WTC11 (cell line): ENCODE data around the gene AGBL5. TPM values are rescaled to one million over a fixed set of nuclear protein-coding genes. Genes with fewer than 3 reads are reported as not detected.

Experiments
- ATAC-seq: fragments of 200-7000 bp; cut with Tn5 transposase; 2 replicates; pipeline ENCODE4 v1.10.0; 2021; ENCODE audit warnings: mild to moderate bottlenecking, moderate library complexity
- CTCF ChIA-PET: fragments of 300-600 bp; sonication (Branson Sonifier 250); formaldehyde crosslinking; loops from one replicate; lab custom pipeline; 2021; ENCODE audit warnings: antibody characterized with exemption; lab: Charles Lee
- POLR2A ChIA-PET: fragments of 350-600 bp; sonication (Branson Sonifier 250); formaldehyde crosslinking; loops from one replicate; lab custom pipeline; 2021; ENCODE audit warnings: antibody characterized with exemption; lab: Charles Lee
- DNase-seq: peaks from one replicate; pipeline ENCODE4 v3.0.0; 2021; ENCODE audit warnings: low spot score
- H3K27ac Mint-ChIP-seq: 2 replicates; pipeline ENCODE4 v1.8.0; 2021; ENCODE audit warnings: mixed read lengths
- H3K27me3 Mint-ChIP-seq: 2 replicates; pipeline ENCODE4 v1.8.0; 2021; ENCODE audit warnings: low read depth, mild to moderate bottlenecking, moderate library complexity, mixed read lengths
- H3K36me3 Mint-ChIP-seq: 2 replicates; pipeline ENCODE4 v1.8.0; 2021; ENCODE audit warnings: mixed read lengths
- H3K4me1 Mint-ChIP-seq: 2 replicates; pipeline ENCODE4 v1.8.0; 2022; ENCODE audit warnings: mixed read lengths
- H3K4me3 Mint-ChIP-seq: 2 replicates; pipeline ENCODE4 v1.8.0; 2021; ENCODE audit warnings: mild to moderate bottlenecking, moderate library complexity, mixed read lengths
- H3K9me3 Mint-ChIP-seq: 2 replicates; pipeline ENCODE4 v1.8.0; 2021; ENCODE audit warnings: mixed read lengths
- CREM ChIP-seq: sonication (generic); formaldehyde crosslinking; IDR thresholded peaks from 2 replicates; pipeline ENCODE4 v1.8.1; 2022; ENCODE audit warnings: mild to moderate bottlenecking, missing genetic modification reagents, moderate library complexity
- GABPB1 ChIP-seq: sonication (generic); formaldehyde crosslinking; IDR thresholded peaks from 2 replicates; pipeline ENCODE4 v1.8.1; 2023; ENCODE audit warnings: mild to moderate bottlenecking, missing genetic modification reagents
- GRHL2 ChIP-seq: fragments of 250-450 bp; sonication (Bioruptor Pico); IDR thresholded peaks from 2 replicates; pipeline ENCODE4 v1.8.0; 2022; ENCODE audit warnings: mild to moderate bottlenecking, moderate library complexity; ENCODE audit not compliant: insufficient replicate concordance, severe bottlenecking
- JUN ChIP-seq: sonication (generic); formaldehyde crosslinking; IDR thresholded peaks from 2 replicates; pipeline ENCODE4 v1.8.0; 2023; ENCODE audit warnings: mild to moderate bottlenecking, missing genetic modification reagents
- RELA ChIP-seq: sonication (generic); formaldehyde crosslinking; IDR thresholded peaks from 2 replicates; pipeline ENCODE4 v1.8.1; 2022; ENCODE audit warnings: missing genetic modification reagents, mild to moderate bottlenecking, borderline replicate concordance
- SMAD3 ChIP-seq: sonication (generic); formaldehyde crosslinking; IDR thresholded peaks from 2 replicates; pipeline ENCODE4 v1.8.0; 2022; ENCODE audit warnings: missing genetic modification reagents, mild to moderate bottlenecking, borderline replicate concordance
- ZBTB21 ChIP-seq: sonication (generic); formaldehyde crosslinking; IDR thresholded peaks from 2 replicates; pipeline ENCODE4 v1.8.1; 2023; ENCODE audit warnings: mild to moderate bottlenecking, missing genetic modification reagents, borderline replicate concordance
- total RNA-seq: library from RNA; stranded (reverse); gene quantifications from 3 replicates; pipeline ENCODE4 v1.2.3, GENCODE V29; 2021
- TF ChIP-seq, protein P1 (sequence below): sonication (generic); formaldehyde crosslinking; IDR thresholded peaks from 2 replicates; pipeline ENCODE4 v1.8.1; 2023; ENCODE audit warnings: mild to moderate bottlenecking, missing genetic modification reagents, moderate library complexity
- TF ChIP-seq, protein P2 (sequence below): sonication (generic); formaldehyde crosslinking; IDR thresholded peaks from 2 replicates; pipeline ENCODE4 v1.8.0; 2023; ENCODE audit warnings: mild to moderate bottlenecking, missing genetic modification reagents
- TF ChIP-seq, protein P3 (sequence below): sonication (generic); formaldehyde crosslinking; conservative IDR thresholded peaks from 2 replicates; pipeline ENCODE4 v1.8.1; 2022; ENCODE audit warnings: mild to moderate bottlenecking, missing genetic modification reagents
- TF ChIP-seq, protein P4 (sequence below): fragments of 250-450 bp; sonication (Bioruptor Pico); IDR thresholded peaks from 2 replicates; pipeline ENCODE4 v2.1.2; 2022; ENCODE audit warnings: mild to moderate bottlenecking, moderate library complexity
- TF ChIP-seq, protein P5 (sequence below): sonication (generic); formaldehyde crosslinking; IDR thresholded peaks from 2 replicates; pipeline ENCODE4 v1.8.1; 2022; ENCODE audit warnings: low read depth, mild to moderate bottlenecking, moderate library complexity, missing genetic modification reagents, borderline replicate concordance
- TF ChIP-seq, protein P6 (sequence below): sonication (generic); formaldehyde crosslinking; IDR thresholded peaks from 2 replicates; pipeline ENCODE4 v1.8.0; 2023; ENCODE audit warnings: missing genetic modification reagents, mild to moderate bottlenecking, borderline replicate concordance

Gene AGBL5
- total RNA-seq, 1 experiment from 2014 or later, result 43.0 TPM

DNA sequence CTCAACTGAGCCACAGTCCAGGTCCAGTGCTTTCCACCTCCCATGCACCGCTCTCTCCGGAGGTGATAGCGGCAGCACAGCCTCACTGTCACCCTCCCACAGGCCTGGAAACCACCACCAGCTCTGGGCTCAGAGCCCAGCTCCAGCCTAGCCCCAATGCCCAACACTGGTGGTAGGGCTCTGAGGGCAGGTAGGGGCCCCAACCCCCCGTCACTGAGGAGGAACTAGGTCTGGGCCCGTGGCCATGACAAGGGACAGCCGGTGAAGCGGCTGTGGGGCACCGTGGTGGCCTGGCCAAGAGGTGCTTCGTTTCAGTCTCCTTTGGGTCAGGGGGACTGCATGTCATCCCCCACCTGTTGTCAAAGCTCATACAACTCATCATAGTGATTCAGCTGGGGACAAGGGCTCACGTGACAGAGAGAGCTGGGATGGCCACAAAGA is 24.2 kb upstream of the AGBL5 start:
- peaks cover 7% of the 10 kb centered on the region; the same call in 1 of the 2 replicates for H3K36me3 Mint-ChIP-seq

DNA sequence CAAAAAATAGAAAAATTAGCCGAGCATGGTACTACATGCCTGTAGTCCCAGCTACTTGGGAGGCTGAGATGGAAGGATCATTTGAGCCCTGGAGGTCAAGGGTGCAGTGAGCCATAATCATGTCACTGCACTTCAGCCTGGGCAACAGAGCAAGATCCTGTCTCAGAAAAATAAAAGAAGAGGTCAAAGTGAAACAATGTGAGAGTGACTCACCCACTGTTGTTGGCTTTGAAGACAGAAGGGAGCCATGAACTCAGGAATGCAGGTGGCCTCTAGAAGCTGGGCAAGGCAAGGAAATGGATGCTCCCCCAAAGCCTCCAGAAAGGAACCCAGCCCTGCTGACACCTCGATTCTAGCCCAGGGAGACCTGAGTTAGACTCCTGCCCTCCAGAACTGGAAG is 22.4 kb upstream of the AGBL5 start:
- ChIA-PET CTCF (interaction anchor here (4.8 kb wide), 1 partner anchor 13 kb away, joined by 47 read pairs; no protein-coding TSS in a partner anchor), POLR2A (no interaction called here)
- H3K27me3 Mint-ChIP-seq, result no peaks in the 10 kb centered on the region
- H3K36me3 Mint-ChIP-seq, result peaks cover 7% of the 10 kb centered on the region; the same call in 1 of the 2 replicates
- ATAC-seq, result no peak
- no peak for DNase-seq
- TF ChIP-seq RELA (CRISPR knock-in tag) (no peak), CREM (CRISPR knock-in tag) (no peak)
- TF ChIP-seq, protein P1, sequence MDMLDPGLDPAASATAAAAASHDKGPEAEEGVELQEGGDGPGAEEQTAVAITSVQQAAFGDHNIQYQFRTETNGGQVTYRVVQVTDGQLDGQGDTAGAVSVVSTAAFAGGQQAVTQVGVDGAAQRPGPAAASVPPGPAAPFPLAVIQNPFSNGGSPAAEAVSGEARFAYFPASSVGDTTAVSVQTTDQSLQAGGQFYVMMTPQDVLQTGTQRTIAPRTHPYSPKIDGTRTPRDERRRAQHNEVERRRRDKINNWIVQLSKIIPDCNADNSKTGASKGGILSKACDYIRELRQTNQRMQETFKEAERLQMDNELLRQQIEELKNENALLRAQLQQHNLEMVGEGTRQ, result no peak
- TF ChIP-seq, all 79 proteins: peak for 0
- H3K9me3 Mint-ChIP-seq, result no peaks in the 10 kb centered on the region
- H3K4me1 Mint-ChIP-seq, result peaks cover 15% of the 10 kb centered on the region
- no peak overlapping the region for H3K4me3 Mint-ChIP-seq
- no peak overlapping the region for H3K27ac Mint-ChIP-seq

More for the DNA sequence above, 24.2 kb upstream of the AGBL5 start:
- Mint-ChIP-seq H3K27ac (no peak overlapping the region), H3K27me3 (no peaks in the 10 kb centered on the region), H3K4me1 (peaks cover 8% of the 10 kb centered on the region; the same call in 1 of the 2 replicates), H3K4me3 (no peak overlapping the region), H3K9me3 (no peaks in the 10 kb centered on the region)
- TF ChIP-seq, protein P2, sequence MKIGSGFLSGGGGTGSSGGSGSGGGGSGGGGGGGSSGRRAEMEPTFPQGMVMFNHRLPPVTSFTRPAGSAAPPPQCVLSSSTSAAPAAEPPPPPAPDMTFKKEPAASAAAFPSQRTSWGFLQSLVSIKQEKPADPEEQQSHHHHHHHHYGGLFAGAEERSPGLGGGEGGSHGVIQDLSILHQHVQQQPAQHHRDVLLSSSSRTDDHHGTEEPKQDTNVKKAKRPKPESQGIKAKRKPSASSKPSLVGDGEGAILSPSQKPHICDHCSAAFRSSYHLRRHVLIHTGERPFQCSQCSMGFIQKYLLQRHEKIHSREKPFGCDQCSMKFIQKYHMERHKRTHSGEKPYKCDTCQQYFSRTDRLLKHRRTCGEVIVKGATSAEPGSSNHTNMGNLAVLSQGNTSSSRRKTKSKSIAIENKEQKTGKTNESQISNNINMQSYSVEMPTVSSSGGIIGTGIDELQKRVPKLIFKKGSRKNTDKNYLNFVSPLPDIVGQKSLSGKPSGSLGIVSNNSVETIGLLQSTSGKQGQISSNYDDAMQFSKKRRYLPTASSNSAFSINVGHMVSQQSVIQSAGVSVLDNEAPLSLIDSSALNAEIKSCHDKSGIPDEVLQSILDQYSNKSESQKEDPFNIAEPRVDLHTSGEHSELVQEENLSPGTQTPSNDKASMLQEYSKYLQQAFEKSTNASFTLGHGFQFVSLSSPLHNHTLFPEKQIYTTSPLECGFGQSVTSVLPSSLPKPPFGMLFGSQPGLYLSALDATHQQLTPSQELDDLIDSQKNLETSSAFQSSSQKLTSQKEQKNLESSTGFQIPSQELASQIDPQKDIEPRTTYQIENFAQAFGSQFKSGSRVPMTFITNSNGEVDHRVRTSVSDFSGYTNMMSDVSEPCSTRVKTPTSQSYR (CRISPR knock-in tag), result no peak
- TF ChIP-seq GRHL2 (CRISPR knock-in tag), result no peak
- TF ChIP-seq, protein P3, sequence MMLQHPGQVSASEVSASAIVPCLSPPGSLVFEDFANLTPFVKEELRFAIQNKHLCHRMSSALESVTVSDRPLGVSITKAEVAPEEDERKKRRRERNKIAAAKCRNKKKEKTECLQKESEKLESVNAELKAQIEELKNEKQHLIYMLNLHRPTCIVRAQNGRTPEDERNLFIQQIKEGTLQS (CRISPR knock-in tag), result no peak
- TF ChIP-seq, protein P4, sequence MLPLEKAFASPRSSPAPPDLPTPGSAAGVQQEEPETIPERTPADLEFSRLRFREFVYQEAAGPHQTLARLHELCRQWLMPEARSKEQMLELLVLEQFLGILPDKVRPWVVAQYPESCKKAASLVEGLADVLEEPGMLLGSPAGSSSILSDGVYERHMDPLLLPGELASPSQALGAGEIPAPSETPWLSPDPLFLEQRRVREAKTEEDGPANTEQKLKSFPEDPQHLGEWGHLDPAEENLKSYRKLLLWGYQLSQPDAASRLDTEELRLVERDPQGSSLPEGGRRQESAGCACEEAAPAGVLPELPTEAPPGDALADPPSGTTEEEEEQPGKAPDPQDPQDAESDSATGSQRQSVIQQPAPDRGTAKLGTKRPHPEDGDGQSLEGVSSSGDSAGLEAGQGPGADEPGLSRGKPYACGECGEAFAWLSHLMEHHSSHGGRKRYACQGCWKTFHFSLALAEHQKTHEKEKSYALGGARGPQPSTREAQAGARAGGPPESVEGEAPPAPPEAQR (CRISPR knock-in tag), result no peak
- TF ChIP-seq JUN (CRISPR knock-in tag), result no peak
- TF ChIP-seq, protein P5, sequence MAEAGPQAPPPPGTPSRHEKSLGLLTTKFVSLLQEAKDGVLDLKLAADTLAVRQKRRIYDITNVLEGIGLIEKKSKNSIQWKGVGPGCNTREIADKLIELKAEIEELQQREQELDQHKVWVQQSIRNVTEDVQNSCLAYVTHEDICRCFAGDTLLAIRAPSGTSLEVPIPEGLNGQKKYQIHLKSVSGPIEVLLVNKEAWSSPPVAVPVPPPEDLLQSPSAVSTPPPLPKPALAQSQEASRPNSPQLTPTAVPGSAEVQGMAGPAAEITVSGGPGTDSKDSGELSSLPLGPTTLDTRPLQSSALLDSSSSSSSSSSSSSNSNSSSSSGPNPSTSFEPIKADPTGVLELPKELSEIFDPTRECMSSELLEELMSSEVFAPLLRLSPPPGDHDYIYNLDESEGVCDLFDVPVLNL, result no peak
- no peak for TF ChIP-seq SMAD3 (CRISPR knock-in tag)
- TF ChIP-seq GABPB1 (CRISPR knock-in tag), result no peak
- TF ChIP-seq, protein P6, sequence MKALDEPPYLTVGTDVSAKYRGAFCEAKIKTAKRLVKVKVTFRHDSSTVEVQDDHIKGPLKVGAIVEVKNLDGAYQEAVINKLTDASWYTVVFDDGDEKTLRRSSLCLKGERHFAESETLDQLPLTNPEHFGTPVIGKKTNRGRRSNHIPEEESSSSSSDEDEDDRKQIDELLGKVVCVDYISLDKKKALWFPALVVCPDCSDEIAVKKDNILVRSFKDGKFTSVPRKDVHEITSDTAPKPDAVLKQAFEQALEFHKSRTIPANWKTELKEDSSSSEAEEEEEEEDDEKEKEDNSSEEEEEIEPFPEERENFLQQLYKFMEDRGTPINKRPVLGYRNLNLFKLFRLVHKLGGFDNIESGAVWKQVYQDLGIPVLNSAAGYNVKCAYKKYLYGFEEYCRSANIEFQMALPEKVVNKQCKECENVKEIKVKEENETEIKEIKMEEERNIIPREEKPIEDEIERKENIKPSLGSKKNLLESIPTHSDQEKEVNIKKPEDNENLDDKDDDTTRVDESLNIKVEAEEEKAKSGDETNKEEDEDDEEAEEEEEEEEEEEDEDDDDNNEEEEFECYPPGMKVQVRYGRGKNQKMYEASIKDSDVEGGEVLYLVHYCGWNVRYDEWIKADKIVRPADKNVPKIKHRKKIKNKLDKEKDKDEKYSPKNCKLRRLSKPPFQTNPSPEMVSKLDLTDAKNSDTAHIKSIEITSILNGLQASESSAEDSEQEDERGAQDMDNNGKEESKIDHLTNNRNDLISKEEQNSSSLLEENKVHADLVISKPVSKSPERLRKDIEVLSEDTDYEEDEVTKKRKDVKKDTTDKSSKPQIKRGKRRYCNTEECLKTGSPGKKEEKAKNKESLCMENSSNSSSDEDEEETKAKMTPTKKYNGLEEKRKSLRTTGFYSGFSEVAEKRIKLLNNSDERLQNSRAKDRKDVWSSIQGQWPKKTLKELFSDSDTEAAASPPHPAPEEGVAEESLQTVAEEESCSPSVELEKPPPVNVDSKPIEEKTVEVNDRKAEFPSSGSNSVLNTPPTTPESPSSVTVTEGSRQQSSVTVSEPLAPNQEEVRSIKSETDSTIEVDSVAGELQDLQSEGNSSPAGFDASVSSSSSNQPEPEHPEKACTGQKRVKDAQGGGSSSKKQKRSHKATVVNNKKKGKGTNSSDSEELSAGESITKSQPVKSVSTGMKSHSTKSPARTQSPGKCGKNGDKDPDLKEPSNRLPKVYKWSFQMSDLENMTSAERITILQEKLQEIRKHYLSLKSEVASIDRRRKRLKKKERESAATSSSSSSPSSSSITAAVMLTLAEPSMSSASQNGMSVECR, result no peak
- TF ChIP-seq ZBTB21 (CRISPR knock-in tag), result no peak
- CTCF ChIA-PET, result interaction anchor here (3.3 to 6.3 kb wide), 3 partner anchors 11 to 180 kb away, joined by 47 to 161 read pairs (median 59); partner anchors contain the start of gene DPYSL5
- POLR2A ChIA-PET, result no interaction called here
- ATAC-seq, result no peak
- DNase-seq, result no peak
